Measurements from ENCODE around the gene TST. TPM values are rescaled to one million over a fixed set of nuclear protein-coding genes. Genes with fewer than 3 reads are reported as not detected.

TST gene
- total and polyA plus RNA-seq, 2 donors (not counting 3 experiments of a cell fraction or from before 2014, with no cell fraction given): 39.2 to 95.1 TPM

GRCh38 chr22:37011472-37011871, 7.8 kb downstream of the TST start:
- no peak overlapping the region for H3K27ac ChIP-seq (ENCODE audit: insufficient read depth, low read depth, low read length)
- H3K9me3 ChIP-seq (replicated peaks; ENCODE audit: control insufficient read depth, insufficient read depth, low read length): no peaks in the 10 kb centered on the region
- no peak overlapping the region for H3K4me2 ChIP-seq (ENCODE audit: insufficient read depth, low read length)
- no peaks in the 10 kb centered on the region for H3K79me2 ChIP-seq (ENCODE audit: control insufficient read depth, insufficient read depth, low read length)
- dilution Hi-C loops (cut with MboI; ENCODE audit: extremely low pct_ligation_motif_present, low sequenced_read_pairs): no loop called here
- peaks cover 14% of the 10 kb centered on the region for H3K4me1 ChIP-seq (ENCODE audit: control insufficient read depth, extremely low read depth, insufficient read depth, low read length)
- no peak overlapping the region for H3K9ac ChIP-seq (replicated peaks; ENCODE audit: extremely low read depth, insufficient read depth, low read length)
- BruUV-seq (replicated peaks): no TSS peak
- H3K36me3 ChIP-seq (ENCODE audit: control insufficient read depth in 2 of 2, extremely low read depth in 1 of 2, insufficient read depth in 2 of 2, low read length in 2 of 2): no peaks in the 10 kb centered on the region
- no peaks in the 10 kb centered on the region for H4K20me1 ChIP-seq (replicated peaks; ENCODE audit: control insufficient read depth, extremely low read depth, insufficient read depth, low read length)
- FAIRE-seq (no peak), DNase-seq (ENCODE audit: low read depth, low spot score) (no peak)
- POLR2A ChIA-PET: no interaction called here
- intact Hi-C loops (cut with micrococcal nuclease): no loop called here
- no peak overlapping the region for H3K4me3 ChIP-seq (replicated peaks in 1 of 3; ENCODE audit: insufficient read depth in 1 of 3, low read depth in 1 of 3, low read length in 3 of 3)
- no peak overlapping the region for H2AFZ ChIP-seq (ENCODE audit: low read depth, low read length)
- H3K9me1 ChIP-seq (replicated peaks; ENCODE audit: control insufficient read depth, extremely low read depth, insufficient read depth, low read length): no peaks in the 10 kb centered on the region
- CTCF ChIA-PET: interaction anchor here (1.6 kb wide), 1 partner anchor 8 kb away, joined by 3 read pairs; the partner anchor contains the start of genes MPST and TST
- no peak for TF ChIP-seq FOS (IDR thresholded peaks at IDR 0.05; ENCODE audit: borderline replicate concordance, insufficient read depth, low read length)
- TF ChIP-seq MYC (IDR thresholded peaks at IDR 0.05; ENCODE audit: low read depth, low read length): no peak
- no peak for TF ChIP-seq POLR2A (IDR thresholded peaks at IDR 0.05; ENCODE audit: low read depth, low read length)
- no peak for TF ChIP-seq EZH2 (IDR thresholded peaks at IDR 0.05; ENCODE audit: borderline replicate concordance, low read depth, low read length, severe bottlenecking)
- TF ChIP-seq POLR2AphosphoS5 (IDR thresholded peaks at IDR 0.05; ENCODE audit: insufficient read depth, low read depth, low read length): no peak
- no peak for TF ChIP-seq JUN (IDR thresholded peaks at IDR 0.05; ENCODE audit: borderline replicate concordance, insufficient read depth, insufficient read length, low read depth)
- no peak for TF ChIP-seq CTCF (IDR thresholded peaks at IDR 0.05; ENCODE audit: extremely low read depth in 1 of 2, insufficient read depth in 1 of 2, low read depth in 1 of 2, low read length in 2 of 2)
- TF ChIP-seq GATA2 (IDR thresholded peaks at IDR 0.05; ENCODE audit: insufficient read depth, insufficient read length, low read depth, low read length): no peak
- no peak for TF ChIP-seq MAX (IDR thresholded peaks at IDR 0.05; ENCODE audit: insufficient read depth, insufficient read length)
- peaks cover 0 to 1% of the 10 kb centered on the region in 2 experiments for H3K27me3 ChIP-seq (ENCODE audit: control insufficient read depth in 2 of 2, insufficient read depth in 2 of 2, low read length in 2 of 2)
